Measurements from ENCODE around the gene CLEC18B.
"Not testable (repeated sequence)": the region's sequence is repeated elsewhere in the genome, so short reads cannot be mapped to it uniquely, and the experiment has no call there.

GRCh38 chr16:74409185-74409981 is 11.9 kb downstream of the CLEC18B start:
- TF ChIP-seq POLR2A (IDR thresholded peaks at IDR 0.05) = not testable (repeated sequence)
- TF ChIP-seq, protein P1, sequence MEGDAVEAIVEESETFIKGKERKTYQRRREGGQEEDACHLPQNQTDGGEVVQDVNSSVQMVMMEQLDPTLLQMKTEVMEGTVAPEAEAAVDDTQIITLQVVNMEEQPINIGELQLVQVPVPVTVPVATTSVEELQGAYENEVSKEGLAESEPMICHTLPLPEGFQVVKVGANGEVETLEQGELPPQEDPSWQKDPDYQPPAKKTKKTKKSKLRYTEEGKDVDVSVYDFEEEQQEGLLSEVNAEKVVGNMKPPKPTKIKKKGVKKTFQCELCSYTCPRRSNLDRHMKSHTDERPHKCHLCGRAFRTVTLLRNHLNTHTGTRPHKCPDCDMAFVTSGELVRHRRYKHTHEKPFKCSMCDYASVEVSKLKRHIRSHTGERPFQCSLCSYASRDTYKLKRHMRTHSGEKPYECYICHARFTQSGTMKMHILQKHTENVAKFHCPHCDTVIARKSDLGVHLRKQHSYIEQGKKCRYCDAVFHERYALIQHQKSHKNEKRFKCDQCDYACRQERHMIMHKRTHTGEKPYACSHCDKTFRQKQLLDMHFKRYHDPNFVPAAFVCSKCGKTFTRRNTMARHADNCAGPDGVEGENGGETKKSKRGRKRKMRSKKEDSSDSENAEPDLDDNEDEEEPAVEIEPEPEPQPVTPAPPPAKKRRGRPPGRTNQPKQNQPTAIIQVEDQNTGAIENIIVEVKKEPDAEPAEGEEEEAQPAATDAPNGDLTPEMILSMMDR (IDR thresholded peaks at IDR 0.05) = not testable (repeated sequence)
